K562 (cell line): Measurements from ENCODE around the gene AZU1. TPM values are rescaled to one million over a fixed set of nuclear protein-coding genes. Genes with fewer than 3 reads are reported as not detected.

Experiments used
- CHD4 ChIP-seq: fragments of 200-600 bp; sonication (generic); IDR thresholded peaks from 3 replicates; pipeline ENCODE4 v1.6.1; 2012; ENCODE audit warnings: low read depth, mild to moderate bottlenecking, mixed read lengths, low read length, inconsistent platforms; ENCODE audit not compliant: insufficient read depth, insufficient replicate concordance, poor library complexity, severe bottlenecking
- HDAC1 ChIP-seq, 2 experiments: fragments of 450-650 bp; IDR thresholded peaks; 2 replicates each; pipeline ENCODE4 v1.6.1; 2016 to 2017; ENCODE audit warnings: inconsistent platforms in 1 of 2, mild to moderate bottlenecking in 1 of 2, moderate library complexity in 1 of 2
- KLF16 ChIP-seq: IDR thresholded peaks from 2 replicates; pipeline ENCODE4 v1.6.1; 2016; ENCODE audit warnings: antibody characterized with exemption
- SMARCB1 ChIP-seq: IDR thresholded peaks from 2 replicates; pipeline ENCODE4 v1.6.1; 2011; ENCODE audit warnings: improper control_type of control experiment, low read depth; ENCODE audit not compliant: insufficient read length
- polyA plus RNA-seq, 8 experiments: library from polyadenylated mRNA; depleted of rRNA in 4 of 8; stranded (reverse) in 5 of 8; unstranded in 3 of 8; fragments of >200 nt; fragmentation: Nextera tagmentation in 2 of 8; fragmentation: Illumina TruSeq in 1 of 8; extraction: Ambion mirVana in 2 of 8; extraction: Trizol in 1 of 8; gene quantifications; 2 replicates each; pipeline versions ENCODE4 v1.2.1 to v1.2.3, GENCODE V29; 2011 to 2014; ENCODE audit warnings: inconsistent platforms in 1 of 8, missing spikeins in 1 of 8
- total RNA-seq, 7 experiments: library from RNA; depleted of rRNA in 6 of 7; stranded (reverse); fragments of >200 nt in 6 of 7; fragmentation: Illumina TruSeq in 2 of 7; extraction: Trizol in 2 of 7; gene quantifications; 2 replicates each; pipeline versions ENCODE4 v1.2.1 to v1.2.3, GENCODE V29; 2011 to 2021; ENCODE audit warnings: low replicate concordance in 1 of 7
- TF ChIP-seq, protein P1 (sequence below): sonication (generic); formaldehyde crosslinking; IDR thresholded peaks from 2 replicates; pipeline ENCODE4 v1.8.0; 2022; ENCODE audit warnings: missing genetic modification reagents, mild to moderate bottlenecking, moderate library complexity, borderline replicate concordance
- TF ChIP-seq, protein P2 (sequence below): fragments of 250-450 bp; sonication (Bioruptor Pico); IDR thresholded peaks from 2 replicates; pipeline ENCODE4 v1.8.0; 2021; ENCODE audit warnings: borderline replicate concordance, mild to moderate bottlenecking, moderate library complexity; ENCODE audit not compliant: poor library complexity, severe bottlenecking
- TF ChIP-seq, protein P3 (sequence below): fragments of 200-600 bp; sonication (generic); IDR thresholded peaks from one replicate; pipeline ENCODE4 v1.6.1; 2012; ENCODE audit warnings: mild to moderate bottlenecking, low read depth, low read length, inconsistent platforms
- TF ChIP-seq, protein P4 (sequence below): fragments of 250-450 bp; sonication (Bioruptor Pico); IDR thresholded peaks from 2 replicates; pipeline ENCODE4 v1.4.0; 2020; ENCODE audit warnings: mild to moderate bottlenecking, moderate library complexity

The AZU1 gene
- total and polyA plus RNA-seq, 9 of the 15 experiments (the other 6 are each of a cell fraction or from before 2014, with no cell fraction given), result 0.29 to 1.9 (median 0.59) TPM; not detected in 3

DNA sequence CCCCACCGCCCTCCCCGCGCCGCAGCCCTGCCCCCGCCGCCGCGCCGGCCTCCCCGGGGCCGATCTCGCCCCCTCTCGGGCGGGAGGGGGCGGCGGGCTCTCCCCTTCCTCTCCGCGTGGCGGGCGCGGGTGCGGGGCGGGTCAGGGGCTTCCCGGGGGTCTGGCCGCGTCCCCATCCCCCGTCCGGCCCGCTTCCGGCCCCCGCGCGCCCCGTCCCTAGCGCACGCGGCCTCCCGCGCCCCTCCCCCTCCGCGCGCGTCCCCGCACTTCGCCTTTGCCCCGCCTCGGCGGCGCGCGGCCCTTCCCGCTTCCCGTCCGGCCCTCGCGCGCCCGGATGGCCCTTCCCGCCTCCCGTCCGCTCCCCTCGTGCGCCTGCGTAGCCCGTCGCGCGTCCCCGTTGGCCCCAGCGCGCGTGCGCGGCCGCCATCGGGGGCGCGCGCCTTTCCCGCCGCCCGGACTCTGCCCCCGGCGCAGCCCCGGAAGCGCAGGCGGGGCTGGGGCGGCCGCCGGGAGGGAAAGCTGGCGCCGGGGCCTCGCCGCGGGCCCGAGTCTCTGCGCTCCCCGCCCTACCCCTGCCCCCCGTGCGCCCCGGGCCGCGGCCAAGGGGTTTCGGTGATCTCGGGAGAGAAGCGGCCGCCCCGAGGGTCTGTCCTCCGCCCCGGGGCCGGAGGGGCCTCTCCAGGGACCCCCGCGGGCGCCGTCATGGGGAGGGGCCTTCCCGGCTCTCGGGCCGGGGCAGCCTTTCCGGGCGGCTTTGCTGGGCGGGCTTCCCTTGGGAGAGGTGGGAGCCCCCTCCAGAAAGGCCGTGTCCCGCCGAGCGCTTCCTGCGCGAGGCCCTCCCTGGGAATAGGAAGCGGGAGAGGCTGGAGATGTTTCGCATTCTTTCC, 29.9 kb upstream of the AZU1 start (continued):
- TF ChIP-seq, protein P1, sequence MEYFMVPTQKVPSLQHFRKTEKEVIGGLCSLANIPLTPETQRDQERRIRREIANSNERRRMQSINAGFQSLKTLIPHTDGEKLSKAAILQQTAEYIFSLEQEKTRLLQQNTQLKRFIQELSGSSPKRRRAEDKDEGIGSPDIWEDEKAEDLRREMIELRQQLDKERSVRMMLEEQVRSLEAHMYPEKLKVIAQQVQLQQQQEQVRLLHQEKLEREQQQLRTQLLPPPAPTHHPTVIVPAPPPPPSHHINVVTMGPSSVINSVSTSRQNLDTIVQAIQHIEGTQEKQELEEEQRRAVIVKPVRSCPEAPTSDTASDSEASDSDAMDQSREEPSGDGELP (CRISPR knock-in tag), result no peak
- TF ChIP-seq CHD4 (no peak), HDAC1 (IDR thresholded peaks at IDR 0.05) (no peak), KLF16 (no peak), SMARCB1 (no peak)
- TF ChIP-seq, protein P2, sequence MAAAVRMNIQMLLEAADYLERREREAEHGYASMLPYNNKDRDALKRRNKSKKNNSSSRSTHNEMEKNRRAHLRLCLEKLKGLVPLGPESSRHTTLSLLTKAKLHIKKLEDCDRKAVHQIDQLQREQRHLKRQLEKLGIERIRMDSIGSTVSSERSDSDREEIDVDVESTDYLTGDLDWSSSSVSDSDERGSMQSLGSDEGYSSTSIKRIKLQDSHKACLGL, result no peak
- TF ChIP-seq, protein P3, sequence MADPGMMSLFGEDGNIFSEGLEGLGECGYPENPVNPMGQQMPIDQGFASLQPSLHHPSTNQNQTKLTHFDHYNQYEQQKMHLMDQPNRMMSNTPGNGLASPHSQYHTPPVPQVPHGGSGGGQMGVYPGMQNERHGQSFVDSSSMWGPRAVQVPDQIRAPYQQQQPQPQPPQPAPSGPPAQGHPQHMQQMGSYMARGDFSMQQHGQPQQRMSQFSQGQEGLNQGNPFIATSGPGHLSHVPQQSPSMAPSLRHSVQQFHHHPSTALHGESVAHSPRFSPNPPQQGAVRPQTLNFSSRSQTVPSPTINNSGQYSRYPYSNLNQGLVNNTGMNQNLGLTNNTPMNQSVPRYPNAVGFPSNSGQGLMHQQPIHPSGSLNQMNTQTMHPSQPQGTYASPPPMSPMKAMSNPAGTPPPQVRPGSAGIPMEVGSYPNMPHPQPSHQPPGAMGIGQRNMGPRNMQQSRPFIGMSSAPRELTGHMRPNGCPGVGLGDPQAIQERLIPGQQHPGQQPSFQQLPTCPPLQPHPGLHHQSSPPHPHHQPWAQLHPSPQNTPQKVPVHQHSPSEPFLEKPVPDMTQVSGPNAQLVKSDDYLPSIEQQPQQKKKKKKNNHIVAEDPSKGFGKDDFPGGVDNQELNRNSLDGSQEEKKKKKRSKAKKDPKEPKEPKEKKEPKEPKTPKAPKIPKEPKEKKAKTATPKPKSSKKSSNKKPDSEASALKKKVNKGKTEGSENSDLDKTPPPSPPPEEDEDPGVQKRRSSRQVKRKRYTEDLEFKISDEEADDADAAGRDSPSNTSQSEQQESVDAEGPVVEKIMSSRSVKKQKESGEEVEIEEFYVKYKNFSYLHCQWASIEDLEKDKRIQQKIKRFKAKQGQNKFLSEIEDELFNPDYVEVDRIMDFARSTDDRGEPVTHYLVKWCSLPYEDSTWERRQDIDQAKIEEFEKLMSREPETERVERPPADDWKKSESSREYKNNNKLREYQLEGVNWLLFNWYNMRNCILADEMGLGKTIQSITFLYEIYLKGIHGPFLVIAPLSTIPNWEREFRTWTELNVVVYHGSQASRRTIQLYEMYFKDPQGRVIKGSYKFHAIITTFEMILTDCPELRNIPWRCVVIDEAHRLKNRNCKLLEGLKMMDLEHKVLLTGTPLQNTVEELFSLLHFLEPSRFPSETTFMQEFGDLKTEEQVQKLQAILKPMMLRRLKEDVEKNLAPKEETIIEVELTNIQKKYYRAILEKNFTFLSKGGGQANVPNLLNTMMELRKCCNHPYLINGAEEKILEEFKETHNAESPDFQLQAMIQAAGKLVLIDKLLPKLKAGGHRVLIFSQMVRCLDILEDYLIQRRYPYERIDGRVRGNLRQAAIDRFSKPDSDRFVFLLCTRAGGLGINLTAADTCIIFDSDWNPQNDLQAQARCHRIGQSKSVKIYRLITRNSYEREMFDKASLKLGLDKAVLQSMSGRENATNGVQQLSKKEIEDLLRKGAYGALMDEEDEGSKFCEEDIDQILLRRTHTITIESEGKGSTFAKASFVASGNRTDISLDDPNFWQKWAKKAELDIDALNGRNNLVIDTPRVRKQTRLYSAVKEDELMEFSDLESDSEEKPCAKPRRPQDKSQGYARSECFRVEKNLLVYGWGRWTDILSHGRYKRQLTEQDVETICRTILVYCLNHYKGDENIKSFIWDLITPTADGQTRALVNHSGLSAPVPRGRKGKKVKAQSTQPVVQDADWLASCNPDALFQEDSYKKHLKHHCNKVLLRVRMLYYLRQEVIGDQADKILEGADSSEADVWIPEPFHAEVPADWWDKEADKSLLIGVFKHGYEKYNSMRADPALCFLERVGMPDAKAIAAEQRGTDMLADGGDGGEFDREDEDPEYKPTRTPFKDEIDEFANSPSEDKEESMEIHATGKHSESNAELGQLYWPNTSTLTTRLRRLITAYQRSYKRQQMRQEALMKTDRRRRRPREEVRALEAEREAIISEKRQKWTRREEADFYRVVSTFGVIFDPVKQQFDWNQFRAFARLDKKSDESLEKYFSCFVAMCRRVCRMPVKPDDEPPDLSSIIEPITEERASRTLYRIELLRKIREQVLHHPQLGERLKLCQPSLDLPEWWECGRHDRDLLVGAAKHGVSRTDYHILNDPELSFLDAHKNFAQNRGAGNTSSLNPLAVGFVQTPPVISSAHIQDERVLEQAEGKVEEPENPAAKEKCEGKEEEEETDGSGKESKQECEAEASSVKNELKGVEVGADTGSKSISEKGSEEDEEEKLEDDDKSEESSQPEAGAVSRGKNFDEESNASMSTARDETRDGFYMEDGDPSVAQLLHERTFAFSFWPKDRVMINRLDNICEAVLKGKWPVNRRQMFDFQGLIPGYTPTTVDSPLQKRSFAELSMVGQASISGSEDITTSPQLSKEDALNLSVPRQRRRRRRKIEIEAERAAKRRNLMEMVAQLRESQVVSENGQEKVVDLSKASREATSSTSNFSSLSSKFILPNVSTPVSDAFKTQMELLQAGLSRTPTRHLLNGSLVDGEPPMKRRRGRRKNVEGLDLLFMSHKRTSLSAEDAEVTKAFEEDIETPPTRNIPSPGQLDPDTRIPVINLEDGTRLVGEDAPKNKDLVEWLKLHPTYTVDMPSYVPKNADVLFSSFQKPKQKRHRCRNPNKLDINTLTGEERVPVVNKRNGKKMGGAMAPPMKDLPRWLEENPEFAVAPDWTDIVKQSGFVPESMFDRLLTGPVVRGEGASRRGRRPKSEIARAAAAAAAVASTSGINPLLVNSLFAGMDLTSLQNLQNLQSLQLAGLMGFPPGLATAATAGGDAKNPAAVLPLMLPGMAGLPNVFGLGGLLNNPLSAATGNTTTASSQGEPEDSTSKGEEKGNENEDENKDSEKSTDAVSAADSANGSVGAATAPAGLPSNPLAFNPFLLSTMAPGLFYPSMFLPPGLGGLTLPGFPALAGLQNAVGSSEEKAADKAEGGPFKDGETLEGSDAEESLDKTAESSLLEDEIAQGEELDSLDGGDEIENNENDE, result no peak
- TF ChIP-seq, protein P4, sequence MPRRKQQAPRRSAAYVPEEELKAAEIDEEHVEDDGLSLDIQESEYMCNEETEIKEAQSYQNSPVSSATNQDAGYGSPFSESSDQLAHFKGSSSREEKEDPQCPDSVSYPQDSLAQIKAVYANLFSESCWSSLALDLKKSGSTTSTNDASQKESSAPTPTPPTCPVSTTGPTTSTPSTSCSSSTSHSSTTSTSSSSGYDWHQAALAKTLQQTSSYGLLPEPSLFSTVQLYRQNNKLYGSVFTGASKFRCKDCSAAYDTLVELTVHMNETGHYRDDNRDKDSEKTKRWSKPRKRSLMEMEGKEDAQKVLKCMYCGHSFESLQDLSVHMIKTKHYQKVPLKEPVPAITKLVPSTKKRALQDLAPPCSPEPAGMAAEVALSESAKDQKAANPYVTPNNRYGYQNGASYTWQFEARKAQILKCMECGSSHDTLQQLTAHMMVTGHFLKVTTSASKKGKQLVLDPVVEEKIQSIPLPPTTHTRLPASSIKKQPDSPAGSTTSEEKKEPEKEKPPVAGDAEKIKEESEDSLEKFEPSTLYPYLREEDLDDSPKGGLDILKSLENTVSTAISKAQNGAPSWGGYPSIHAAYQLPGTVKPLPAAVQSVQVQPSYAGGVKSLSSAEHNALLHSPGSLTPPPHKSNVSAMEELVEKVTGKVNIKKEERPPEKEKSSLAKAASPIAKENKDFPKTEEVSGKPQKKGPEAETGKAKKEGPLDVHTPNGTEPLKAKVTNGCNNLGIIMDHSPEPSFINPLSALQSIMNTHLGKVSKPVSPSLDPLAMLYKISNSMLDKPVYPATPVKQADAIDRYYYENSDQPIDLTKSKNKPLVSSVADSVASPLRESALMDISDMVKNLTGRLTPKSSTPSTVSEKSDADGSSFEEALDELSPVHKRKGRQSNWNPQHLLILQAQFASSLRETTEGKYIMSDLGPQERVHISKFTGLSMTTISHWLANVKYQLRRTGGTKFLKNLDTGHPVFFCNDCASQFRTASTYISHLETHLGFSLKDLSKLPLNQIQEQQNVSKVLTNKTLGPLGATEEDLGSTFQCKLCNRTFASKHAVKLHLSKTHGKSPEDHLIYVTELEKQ (CRISPR knock-in tag), result no peak
